Trophoblast cell (in vitro differentiated cells and primary cell): ENCODE data around the gene CSF1R. TPM values are rescaled to one million over a fixed set of nuclear protein-coding genes. Genes with fewer than 3 reads are reported as not detected.

ENCODE experiments used
- DNase-seq, 2 donors: peaks; one replicate each; pipeline ENCODE4 v3.0.0-alpha.2; 2016
- H2AFZ ChIP-seq: 2 replicates; pipeline ENCODE4 v1.6.1; 2013; ENCODE audit warnings: low read length, moderate library complexity, mild to moderate bottlenecking; ENCODE audit not compliant: insufficient read depth, poor library complexity
- H2AK5ac ChIP-seq: 2 replicates; pipeline ENCODE4 v1.6.1; 2013; ENCODE audit warnings: mild to moderate bottlenecking, low read length
- H2BK120ac ChIP-seq: 2 replicates; pipeline ENCODE4 v1.6.1; 2013; ENCODE audit warnings: low read length, mild to moderate bottlenecking, moderate library complexity; ENCODE audit not compliant: insufficient read depth, poor library complexity
- H2BK12ac ChIP-seq: 2 replicates; pipeline ENCODE4 v1.6.1; 2013; ENCODE audit warnings: mild to moderate bottlenecking, low read length, moderate library complexity
- H2BK5ac ChIP-seq: 2 replicates; pipeline ENCODE4 v1.6.1; 2013; ENCODE audit warnings: low read length, low read depth, moderate library complexity, mild to moderate bottlenecking; ENCODE audit not compliant: poor library complexity
- H3K14ac ChIP-seq: 2 replicates; pipeline ENCODE4 v1.6.1; 2013; ENCODE audit warnings: mild to moderate bottlenecking, low read length
- H3K18ac ChIP-seq: 2 replicates; pipeline ENCODE4 v1.6.1; 2013; ENCODE audit warnings: mild to moderate bottlenecking, low read length
- H3K23ac ChIP-seq: 2 replicates; pipeline ENCODE4 v1.6.1; 2013; ENCODE audit warnings: low read length
- H3K27ac ChIP-seq: 2 replicates; pipeline ENCODE4 v1.5.1; 2013; ENCODE audit warnings: low read depth, mild to moderate bottlenecking, inconsistent platforms, low read length, moderate library complexity
- H3K27me3 ChIP-seq: 2 replicates; pipeline ENCODE4 v1.6.1; 2013; ENCODE audit warnings: inconsistent platforms, mild to moderate bottlenecking, low read length, moderate library complexity; ENCODE audit not compliant: insufficient read depth
- H3K36me3 ChIP-seq, 2 experiments: 1 replicate in 1 of 2; 2 replicates in 1 of 2; pipeline ENCODE4 v1.6.1; 2013; ENCODE audit warnings: low read length in 2 of 2, mild to moderate bottlenecking in 2 of 2, moderate library complexity in 1 of 2; ENCODE audit not compliant: insufficient read depth in 2 of 2, control insufficient read depth in 1 of 2
- H3K4ac ChIP-seq: 2 replicates; pipeline ENCODE4 v1.6.1; 2013; ENCODE audit warnings: low read depth, mild to moderate bottlenecking, low read length, moderate library complexity
- H3K4me1 ChIP-seq, 2 experiments: 1 replicate in 1 of 2; 2 replicates in 1 of 2; pipeline ENCODE4 v1.6.1; 2013; ENCODE audit warnings: low read length in 2 of 2, mild to moderate bottlenecking in 2 of 2, moderate library complexity in 1 of 2; ENCODE audit not compliant: insufficient read depth in 2 of 2, control insufficient read depth in 1 of 2
- H3K4me2 ChIP-seq: 2 replicates; pipeline ENCODE4 v1.6.1; 2013; ENCODE audit warnings: inconsistent platforms, mild to moderate bottlenecking, low read length, moderate library complexity
- H3K4me3 ChIP-seq: 2 replicates; pipeline ENCODE4 v1.5.1; 2013; ENCODE audit warnings: mild to moderate bottlenecking, low read depth, low read length, inconsistent platforms
- H3K79me1 ChIP-seq: one replicate; pipeline ENCODE4 v1.6.1; 2013; ENCODE audit warnings: low read length
- H3K79me2 ChIP-seq: 2 replicates; pipeline ENCODE4 v1.6.1; 2013; ENCODE audit warnings: low read length, mild to moderate bottlenecking; ENCODE audit not compliant: control insufficient read depth, insufficient read depth, poor library complexity
- H3K9ac ChIP-seq: 2 replicates; pipeline ENCODE4 v1.6.1; 2013; ENCODE audit warnings: mild to moderate bottlenecking, low read length
- H3K9me3 ChIP-seq: 2 replicates; pipeline ENCODE4 v1.6.1; 2013; ENCODE audit warnings: low read depth, mild to moderate bottlenecking, control low read depth, inconsistent platforms, low read length; ENCODE audit not compliant: insufficient read depth
- H4K12ac ChIP-seq: 2 replicates; pipeline ENCODE4 v1.6.1; 2013; ENCODE audit warnings: low read depth, mild to moderate bottlenecking, low read length, moderate library complexity
- H4K8ac ChIP-seq: 2 replicates; pipeline ENCODE4 v1.6.1; 2013; ENCODE audit warnings: low read depth, mild to moderate bottlenecking, low read length, moderate library complexity
- H4K91ac ChIP-seq: one replicate; pipeline ENCODE4 v1.6.1; 2013; ENCODE audit warnings: low read depth, mild to moderate bottlenecking, low read length, moderate library complexity
- WGBS: extraction: QIAGEN DNeasy Blood & Tissue Kit; methylation state at CpG from one replicate; pipeline ENCODE4 v1.1.7; 2013; ENCODE audit warnings: missing lambda C conversion rate; ENCODE audit not compliant: insufficient read length, insufficient coverage; ENCODE audit errors: extremely low coverage; 5-methylcytosine and 5-hydroxymethylcytosine counted together
- polyA plus RNA-seq: library from polyadenylated mRNA; stranded (reverse); fragments of 200-250 nt; gene quantifications from 2 replicates; pipeline ENCODE4 v1.2.3, GENCODE V29; 2013

CSF1R gene
- polyA plus RNA-seq = 42.3 and 43.7 TPM in 2 replicates

- no CpG with 5 or more reads among the region's 9 CpGs for whole genome bisulfite sequencing
- Histone ChIP-seq H3K79me2 (no peaks in the 10 kb centered on the region), H4K12ac (no peak within 1 kb of the TSS), H3K9me3 (no peaks in the 10 kb centered on the region), H3K9ac (no peak within 1 kb of the TSS), H3K4me3 (no peak within 1 kb of the TSS), H2BK12ac (no peak within 1 kb of the TSS), H3K23ac (no peak within 1 kb of the TSS), H2AFZ (no peak within 1 kb of the TSS), H4K8ac (no peak within 1 kb of the TSS), H3K27me3 (no peaks in the 10 kb centered on the region), H3K14ac (no peak within 1 kb of the TSS), H4K91ac (no peak within 1 kb of the TSS), H3K79me1 (no peaks in the 10 kb centered on the region), H2BK120ac (no peak within 1 kb of the TSS), H3K36me3 (peaks cover 0 to 2% of the 10 kb centered on the region in 2 experiments), H2AK5ac (no peak within 1 kb of the TSS), H3K4me1 (peaks cover 0 to 2% of the 10 kb centered on the region in 2 experiments), H3K4me2 (no peak within 1 kb of the TSS), H3K27ac (no peak within 1 kb of the TSS), H3K18ac (no peak within 1 kb of the TSS), H3K4ac (no peak within 1 kb of the TSS), H2BK5ac (no peak within 1 kb of the TSS)
- DNase-seq = no peak
Observed at GRCh38 chr5:150085950-150086715, at the start of gene CSF1R. TSS of gene CSF1R (minus strand) at chr5:150086554. CDS start at chr5:150086427, 127 bp downstream.

GRCh38 chr5:150135557-150136304 is 49.4 kb upstream of the CSF1R start:
- Histone ChIP-seq H3K23ac (no peak overlapping the region), H4K12ac (no peak overlapping the region), H3K4me3 (no peak overlapping the region), H3K79me1 (peaks cover 44% of the 10 kb centered on the region), H2AFZ (no peak overlapping the region), H3K27ac (peak overlapping the region; percentile 15), H3K36me3 (peaks cover 45 to 46% of the 10 kb centered on the region in 2 experiments), H2BK12ac (peak overlapping the region; percentile 72), H3K4ac (no peak overlapping the region), H3K27me3 (no peaks in the 10 kb centered on the region), H4K91ac (peak overlapping the region; percentile 99), H3K4me2 (no peak overlapping the region), H2BK120ac (peak overlapping the region; percentile 43), H3K4me1 (peaks cover 42 to 44% of the 10 kb centered on the region in 2 experiments), H2BK5ac (peak overlapping the region; percentile 42), H3K79me2 (peaks cover 25% of the 10 kb centered on the region), H3K9ac (no peak overlapping the region), H4K8ac (no peak overlapping the region), H3K18ac (peak overlapping the region; percentile 22), H3K9me3 (no peaks in the 10 kb centered on the region), H3K14ac (peak overlapping the region; percentile 55), H2AK5ac (peak overlapping the region; percentile 50)
- no CpG with 5 or more reads among the region's 21 CpGs for WGBS
- DNase-seq = no peak

GRCh38 chr5:150134198-150134588 is 47.8 kb upstream of the CSF1R start:
- H3K4me3 ChIP-seq = no peak overlapping the region
- WGBS = no CpG with 5 or more reads among the region's 7 CpGs
- DNase-seq = no peak
- no peak overlapping the region for H2AK5ac ChIP-seq
- no peak overlapping the region for H4K91ac ChIP-seq
- H3K4me1 ChIP-seq = peaks cover 30 to 33% of the 10 kb centered on the region in 2 experiments
- H2BK5ac ChIP-seq = no peak overlapping the region
- no peak overlapping the region for H3K23ac ChIP-seq
- H3K27me3 ChIP-seq = no peaks in the 10 kb centered on the region
- H3K14ac ChIP-seq = no peak overlapping the region
- H3K18ac ChIP-seq = no peak overlapping the region
- H4K8ac ChIP-seq = no peak overlapping the region
- no peak overlapping the region for H2AFZ ChIP-seq
- H3K4me2 ChIP-seq = no peak overlapping the region
- peaks cover 52% of the 10 kb centered on the region in 2 experiments for H3K36me3 ChIP-seq
- H3K27ac ChIP-seq = no peak overlapping the region
- peak overlapping the region; percentile 10 for H2BK12ac ChIP-seq
- peaks cover 33% of the 10 kb centered on the region for H3K79me1 ChIP-seq
- H4K12ac ChIP-seq = no peak overlapping the region
- peaks cover 16% of the 10 kb centered on the region for H3K79me2 ChIP-seq
- H3K9me3 ChIP-seq = peaks cover 1% of the 10 kb centered on the region
- no peak overlapping the region for H2BK120ac ChIP-seq
- no peak overlapping the region for H3K4ac ChIP-seq
- H3K9ac ChIP-seq = no peak overlapping the region

- no peak overlapping the region for H3K4me2 ChIP-seq
- H3K14ac ChIP-seq = no peak overlapping the region
- H3K79me1 ChIP-seq = peaks cover 30% of the 10 kb centered on the region
- H4K12ac ChIP-seq = no peak overlapping the region
- H3K27ac ChIP-seq = no peak overlapping the region
- no peak overlapping the region for H3K4ac ChIP-seq
- H2AFZ ChIP-seq = no peak overlapping the region
- H4K8ac ChIP-seq = no peak overlapping the region
- H3K23ac ChIP-seq = no peak overlapping the region
- H3K27me3 ChIP-seq = no peaks in the 10 kb centered on the region
- H2AK5ac ChIP-seq = no peak overlapping the region
- no peak for DNase-seq
- no peak overlapping the region for H2BK120ac ChIP-seq
- no peak overlapping the region for H2BK5ac ChIP-seq
- H3K79me2 ChIP-seq = peaks cover 16% of the 10 kb centered on the region
- H3K4me1 ChIP-seq = peaks cover 27 to 29% of the 10 kb centered on the region in 2 experiments
- peaks cover 52 to 57% of the 10 kb centered on the region in 2 experiments for H3K36me3 ChIP-seq
- no peak overlapping the region for H2BK12ac ChIP-seq
- peaks cover 1% of the 10 kb centered on the region for H3K9me3 ChIP-seq
- no peak overlapping the region for H3K18ac ChIP-seq
- WGBS = no CpG with 5 or more reads among the region's 16 CpGs
- H4K91ac ChIP-seq = peak overlapping the region; percentile 22
- H3K4me3 ChIP-seq = no peak overlapping the region
- H3K9ac ChIP-seq = no peak overlapping the region
Observed at GRCh38 chr5:150133581-150134197, 47.3 kb upstream of the CSF1R start.
